GM13976 (cell line): ENCODE measurements around the gene C17orf50.
"Not testable (repeated sequence)": the region's sequence is repeated elsewhere in the genome, so short reads cannot be mapped to it uniquely, and the experiment has no call there.

Experiments used
- DNase-seq: peaks from one replicate; pipeline ENCODE4 v3.0.0; 2012; ENCODE audit warnings: low spot score
- in situ Hi-C: fragments of 300-500 bp; cut with MboI; formaldehyde crosslinking; loops from one replicate; pipeline ENCODE4 v1.12.0; 2022; ENCODE audit warnings: low sequenced_read_pairs, mixed read lengths, inconsistent platforms; ENCODE audit not compliant: unreplicated experiment
- TF ChIP-seq, protein P1 (sequence below): IDR thresholded peaks from 2 replicates; pipeline ENCODE4 v1.5.1; 2012; ENCODE audit warnings: borderline replicate concordance, mild to moderate bottlenecking; ENCODE audit not compliant: insufficient read depth; ENCODE audit errors: extremely low read depth, missing control alignments, control extremely low read depth

C17orf50 gene

DNA sequence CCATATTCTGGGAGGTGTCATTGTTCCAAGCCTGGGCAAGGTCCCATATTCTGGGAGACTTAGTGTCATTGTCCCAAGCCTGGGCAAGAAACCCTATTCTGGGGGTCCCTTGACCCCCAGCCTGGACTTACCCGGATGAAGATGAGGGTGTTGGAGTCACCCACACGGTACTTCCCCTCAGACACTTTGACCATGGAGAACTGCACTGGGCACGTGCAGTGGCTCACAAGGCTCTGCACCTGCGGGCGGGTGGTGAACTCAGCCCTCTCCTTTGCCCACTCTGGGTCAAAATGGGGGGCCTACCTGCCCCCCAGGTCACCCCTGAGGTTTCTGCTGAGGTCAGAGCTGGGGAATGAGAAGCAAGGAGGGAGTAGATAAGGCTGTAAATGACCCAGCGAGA, 11.7 kb upstream of the C17orf50 start:
- in situ Hi-C loops = loop anchor here (25.0 kb wide), 2 partner anchors 437 to 587 kb away; no protein-coding TSS in a partner anchor
- DNase-seq = no peak
- TF ChIP-seq, protein P1, sequence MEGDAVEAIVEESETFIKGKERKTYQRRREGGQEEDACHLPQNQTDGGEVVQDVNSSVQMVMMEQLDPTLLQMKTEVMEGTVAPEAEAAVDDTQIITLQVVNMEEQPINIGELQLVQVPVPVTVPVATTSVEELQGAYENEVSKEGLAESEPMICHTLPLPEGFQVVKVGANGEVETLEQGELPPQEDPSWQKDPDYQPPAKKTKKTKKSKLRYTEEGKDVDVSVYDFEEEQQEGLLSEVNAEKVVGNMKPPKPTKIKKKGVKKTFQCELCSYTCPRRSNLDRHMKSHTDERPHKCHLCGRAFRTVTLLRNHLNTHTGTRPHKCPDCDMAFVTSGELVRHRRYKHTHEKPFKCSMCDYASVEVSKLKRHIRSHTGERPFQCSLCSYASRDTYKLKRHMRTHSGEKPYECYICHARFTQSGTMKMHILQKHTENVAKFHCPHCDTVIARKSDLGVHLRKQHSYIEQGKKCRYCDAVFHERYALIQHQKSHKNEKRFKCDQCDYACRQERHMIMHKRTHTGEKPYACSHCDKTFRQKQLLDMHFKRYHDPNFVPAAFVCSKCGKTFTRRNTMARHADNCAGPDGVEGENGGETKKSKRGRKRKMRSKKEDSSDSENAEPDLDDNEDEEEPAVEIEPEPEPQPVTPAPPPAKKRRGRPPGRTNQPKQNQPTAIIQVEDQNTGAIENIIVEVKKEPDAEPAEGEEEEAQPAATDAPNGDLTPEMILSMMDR = no peak

DNA sequence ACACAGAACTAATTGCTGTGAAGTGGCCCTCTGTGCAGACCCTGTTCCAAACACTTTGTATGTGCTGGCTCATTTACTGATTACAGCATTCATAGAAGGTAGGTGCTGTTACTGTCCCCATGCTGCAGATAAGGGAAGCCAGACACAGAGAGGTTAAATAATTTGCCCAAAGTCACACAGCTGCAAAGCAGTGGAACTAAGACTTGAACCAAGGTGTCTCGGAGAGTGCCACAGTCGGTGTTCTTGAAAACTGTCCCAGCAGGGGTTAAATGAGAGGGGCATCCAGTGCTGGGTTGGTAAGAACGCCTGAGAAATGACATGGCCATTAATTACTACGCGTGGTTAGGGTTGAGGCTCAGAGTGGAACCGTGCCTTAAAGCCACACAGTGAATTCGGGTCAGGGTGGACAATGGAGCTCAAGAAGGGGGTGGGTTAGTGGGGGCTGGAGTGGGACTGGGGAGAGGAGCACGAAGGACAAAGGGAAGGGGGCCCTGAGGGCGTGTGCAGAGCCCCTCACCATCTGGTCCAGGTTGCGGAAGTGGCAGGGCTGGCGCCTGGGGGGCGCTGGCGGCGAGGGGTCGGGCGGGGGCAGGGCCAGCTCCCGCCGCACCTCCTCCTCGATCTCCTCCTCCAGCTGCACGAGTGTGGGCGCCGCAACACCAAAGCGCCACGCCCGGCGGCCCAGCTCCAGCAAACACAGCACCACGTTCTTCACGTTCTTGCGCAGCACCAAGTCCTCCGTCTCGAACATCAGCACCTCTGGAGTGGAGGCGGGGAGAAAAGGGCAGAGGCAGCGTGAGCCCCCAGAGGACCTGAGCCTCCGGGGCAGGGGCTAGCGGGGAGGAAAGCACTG, 10.9 kb upstream of the C17orf50 start:
- DNase-seq = no peak
- in situ Hi-C loops = loop anchor here (25.0 kb wide), 2 partner anchors 437 to 587 kb away; no protein-coding TSS in a partner anchor

DNA sequence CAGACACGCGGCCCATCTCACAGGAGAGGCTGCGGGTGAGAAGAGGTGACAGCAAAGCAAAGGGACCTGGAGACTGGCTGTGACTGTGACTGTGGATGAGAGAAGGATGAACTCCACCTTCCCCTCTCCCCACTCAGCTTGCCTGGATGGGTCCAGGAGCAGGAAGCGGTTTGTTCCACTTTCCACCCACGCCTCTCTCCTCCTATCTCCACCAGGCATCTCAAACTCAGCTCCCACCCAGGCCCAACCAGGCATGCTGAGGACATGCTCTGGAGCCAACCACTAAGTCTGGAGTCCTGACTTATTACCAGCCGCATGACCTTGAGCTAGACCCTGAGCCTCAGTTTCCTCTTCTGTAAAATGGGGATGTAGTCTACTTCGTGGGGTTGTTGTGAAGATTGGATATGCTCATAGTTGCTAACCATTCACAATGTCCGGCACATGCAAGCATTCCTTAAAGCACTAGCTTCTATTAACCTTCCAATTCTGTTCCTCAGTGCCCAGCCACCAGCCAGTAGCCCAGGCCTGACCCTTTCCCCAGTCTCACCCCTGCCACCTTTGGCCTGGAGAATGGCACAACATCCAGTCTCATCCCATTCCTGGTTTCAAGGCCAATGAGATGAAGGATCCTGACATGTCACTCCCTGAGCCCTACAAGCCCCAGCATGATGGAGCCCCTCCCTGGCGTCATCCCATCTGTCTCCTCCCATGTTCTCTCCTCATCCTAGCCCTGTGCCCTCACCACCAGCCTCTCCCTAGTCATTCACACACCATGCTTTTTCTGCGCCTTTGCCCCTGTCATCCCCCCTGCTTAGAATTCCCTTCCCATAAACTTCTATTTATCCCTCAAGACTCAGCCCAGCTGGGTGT, 9.9 kb upstream of the C17orf50 start:
- TF ChIP-seq, protein P1 = no peak
- no peak for DNase-seq
- in situ Hi-C loops = no loop called here

More for the DNA sequence above, 10.9 kb upstream of the C17orf50 start:
- TF ChIP-seq, protein P1 = no peak

DNA sequence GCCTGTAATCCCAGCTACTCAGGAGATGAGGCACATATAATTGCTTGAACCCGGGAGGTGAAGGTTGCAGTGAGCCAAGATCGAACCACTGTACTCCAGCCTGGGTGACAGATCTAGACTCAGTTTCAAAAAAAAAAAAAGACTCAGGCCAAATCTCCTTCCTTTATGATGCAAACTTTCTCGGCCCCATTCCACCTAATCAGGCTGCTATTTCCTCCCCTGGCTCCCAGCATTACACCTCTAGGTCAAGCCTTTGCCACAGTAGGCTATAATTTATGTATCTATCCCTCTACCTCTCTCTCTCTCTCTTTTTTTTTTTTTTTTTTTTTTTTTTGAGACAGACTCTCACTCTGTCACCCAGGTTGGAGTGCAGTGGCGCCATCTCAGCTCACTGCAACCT, 9.1 kb upstream of the C17orf50 start:
- DNase-seq, in situ Hi-C loops: not testable (repeated sequence)

GRCh38 chr17:35752471-35752870, 8.2 kb upstream of the C17orf50 start:
- TF ChIP-seq, protein P1 = no peak
- DNase-seq = no peak
- in situ Hi-C loops = no loop called here

DNA sequence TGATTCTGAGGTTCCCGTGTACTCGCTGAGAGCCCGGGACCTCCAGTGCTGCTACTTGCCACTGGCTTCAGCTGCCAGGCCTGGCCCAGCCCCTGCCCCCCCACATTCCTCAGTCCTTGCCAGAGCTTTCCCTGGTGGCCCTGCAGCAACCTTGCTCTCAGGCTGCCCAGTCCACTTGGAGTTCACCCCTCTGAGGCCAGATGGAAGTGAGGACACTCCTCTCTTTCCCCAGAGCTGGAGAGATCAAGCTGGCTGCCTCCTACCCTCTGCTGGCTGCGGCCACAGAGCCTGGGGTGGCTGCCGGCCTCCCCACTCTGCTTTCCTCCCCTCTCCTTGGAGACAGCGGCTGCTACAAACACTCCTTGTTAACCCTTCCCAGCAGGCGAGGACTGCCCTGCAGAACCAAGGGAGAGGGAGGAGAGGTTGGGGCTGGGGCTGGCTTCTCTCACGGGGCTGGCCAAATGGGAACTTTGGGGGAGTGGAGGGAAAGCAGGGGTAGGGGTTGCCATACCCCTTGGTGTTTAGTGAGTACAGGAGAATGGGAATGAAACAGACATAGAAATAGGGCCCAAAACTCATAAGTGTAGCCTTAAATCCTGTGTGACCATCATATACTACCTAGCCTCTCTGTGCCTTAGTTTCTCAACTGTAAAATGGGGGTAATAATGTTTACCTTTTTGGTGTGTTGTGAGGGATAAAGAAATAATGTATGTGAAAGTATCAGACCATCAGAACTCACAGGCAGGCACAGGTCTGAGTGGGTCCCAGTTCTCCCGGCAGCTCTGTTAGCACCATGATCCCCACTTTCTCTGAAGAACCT, 7.5 kb upstream of the C17orf50 start, which contains the start of gene GAS2L2:
TSS of gene GAS2L2 (minus strand) at position 295 of the 820 bp plus-strand sequence. CDS start 389 bp downstream, outside the sequence.
- TF ChIP-seq, protein P1 = no peak
- in situ Hi-C loops = no loop called here

More for the DNA sequence above, 7.5 kb upstream of the C17orf50 start, which contains the start of gene GAS2L2:
- DNase-seq = no peak
